IPS-20b (cell line): ENCODE results near the gene ZNF221.
A peak's percentile ranks its signal among the peaks of the same experiment; 100 is the strongest.
"Not testable (repeated sequence)": the region's sequence is repeated elsewhere in the genome, so short reads cannot be mapped to it uniquely, and the experiment has no call there.

Source experiments
- H3K27ac ChIP-seq: one replicate; pipeline ENCODE4 v1.5.1; 2013; ENCODE audit warnings: low read length
- H3K27me3 ChIP-seq: 2 replicates; pipeline ENCODE4 v1.6.1; 2013; ENCODE audit warnings: mild to moderate bottlenecking, low read length, inconsistent platforms; ENCODE audit not compliant: insufficient read depth
- H3K36me3 ChIP-seq: 2 replicates; pipeline ENCODE4 v1.6.1; 2013; ENCODE audit warnings: low read depth, mild to moderate bottlenecking, inconsistent platforms, low read length, moderate library complexity; ENCODE audit not compliant: insufficient read depth
- H3K4me1 ChIP-seq: 2 replicates; pipeline ENCODE4 v1.6.1; 2013; ENCODE audit warnings: mild to moderate bottlenecking, control low read depth, inconsistent platforms, low read length, moderate library complexity; ENCODE audit not compliant: insufficient read depth
- H3K4me3 ChIP-seq: 2 replicates; pipeline ENCODE4 v1.5.1; 2013; ENCODE audit warnings: mild to moderate bottlenecking, low read length, inconsistent platforms
- H3K9ac ChIP-seq: 2 replicates; pipeline ENCODE4 v1.6.1; 2013; ENCODE audit warnings: low read depth, mild to moderate bottlenecking, inconsistent platforms, low read length, moderate library complexity
- H3K9me3 ChIP-seq: 2 replicates; pipeline ENCODE4 v1.6.1; 2013; ENCODE audit warnings: mild to moderate bottlenecking, low read depth, low read length, inconsistent platforms; ENCODE audit not compliant: insufficient read depth

ZNF221 gene

DNA sequence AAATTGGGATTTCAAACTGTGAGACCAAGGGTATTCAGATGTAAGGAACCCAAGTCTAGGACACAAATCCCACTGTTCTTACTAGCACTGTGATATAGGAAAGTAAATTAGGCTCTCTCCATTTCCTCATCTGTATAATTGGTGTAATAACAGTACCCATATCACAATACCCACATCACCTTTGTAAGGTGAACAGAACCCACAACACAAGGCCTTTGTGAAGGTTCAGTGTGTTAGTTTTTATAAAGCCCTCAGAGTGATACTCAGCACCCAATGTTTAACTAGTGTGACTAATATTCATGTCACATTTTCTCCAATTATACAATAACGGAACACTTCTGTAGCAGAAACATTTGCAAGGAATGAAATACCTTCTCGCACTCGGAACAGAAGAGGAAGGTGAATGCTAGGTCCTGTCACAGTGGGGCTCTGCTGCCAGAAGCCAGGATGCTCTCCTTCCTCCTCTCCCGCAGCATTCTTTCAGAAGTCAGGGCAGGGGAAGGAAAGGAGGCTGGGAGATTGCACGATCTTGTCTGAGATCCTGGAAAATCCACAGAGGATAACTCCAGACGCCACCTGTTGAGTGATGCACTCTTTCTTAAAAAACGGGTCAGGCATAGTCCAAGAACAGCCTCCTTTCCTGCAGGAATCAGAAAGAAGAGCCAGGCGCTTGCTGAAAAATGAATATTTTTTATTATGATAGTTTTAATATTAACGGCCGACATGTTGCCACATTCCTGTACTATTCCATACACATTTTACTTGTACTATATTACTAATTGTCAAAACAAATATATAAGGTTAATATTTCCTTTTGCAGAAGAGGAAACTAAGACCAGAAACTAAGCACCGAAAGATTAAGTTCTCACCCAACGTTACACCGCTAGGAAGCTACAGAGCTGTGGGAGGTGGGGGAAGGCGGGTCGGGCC, 16.7 kb upstream of the ZNF221 start:
- Histone ChIP-seq H3K4me3 (peak overlapping the region; percentile 73), H3K9me3 (peaks cover 11% of the 10 kb centered on the region), H3K36me3 (peaks cover 31% of the 10 kb centered on the region), H3K27ac (no peak overlapping the region), H3K9ac (peak overlapping the region; percentile 77), H3K27me3 (no peaks in the 10 kb centered on the region), H3K4me1 (0 out of 2 replicates have a peak, but pooled peaks cover 5% of the 10 kb centered on the region)

DNA sequence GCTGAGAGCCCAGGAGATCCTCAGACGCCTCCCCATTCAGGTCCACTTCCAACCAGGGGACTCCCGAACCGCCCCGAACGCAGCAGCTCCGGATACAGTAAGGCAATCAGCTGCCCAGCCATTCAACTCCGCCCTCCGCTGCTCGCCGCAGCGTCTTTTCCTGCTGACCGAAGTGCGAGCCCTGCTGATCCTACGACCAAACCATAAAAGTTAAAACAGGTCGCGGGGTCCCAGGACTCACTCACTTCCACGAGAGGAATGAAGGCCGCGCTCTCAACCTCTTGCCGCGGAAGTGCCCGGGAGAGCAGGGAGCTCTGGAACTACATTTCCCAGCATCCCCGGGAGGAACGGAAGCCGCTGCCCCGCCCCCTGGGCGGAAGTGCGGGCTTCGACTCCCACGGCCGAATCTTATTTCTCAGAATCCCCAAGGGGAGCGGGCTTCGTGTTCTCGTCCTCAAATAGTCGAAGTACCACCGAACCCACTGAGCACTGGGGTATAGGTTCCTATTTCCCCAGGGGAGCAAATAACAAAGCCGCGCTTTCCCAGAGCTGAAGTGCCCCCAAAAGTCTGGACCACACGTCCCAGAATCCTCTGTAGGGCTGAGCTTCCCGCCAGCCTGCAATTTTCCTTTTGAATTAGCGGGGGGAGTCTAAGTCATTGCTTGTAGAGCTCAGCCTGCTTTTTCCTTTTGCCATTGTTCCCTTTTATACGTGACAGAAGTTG, 15.9 kb upstream of the ZNF221 start, which contains the start of gene ZNF45:
ZNF45 (minus strand) TSS at position 298 of the 724 bp plus-strand sequence. CDS start 13,097 bp downstream, outside the sequence.
- Histone ChIP-seq H3K27ac (peak within 1 kb of the TSS; percentile 67), H3K36me3 (peaks cover 22% of the 10 kb centered on the region), H3K9ac (peak within 1 kb of the TSS; percentile 77), H3K27me3 (no peaks in the 10 kb centered on the region), H3K4me1 (0 out of 2 replicates have a peak, but pooled peaks cover 5% of the 10 kb centered on the region), H3K9me3 (peaks cover 15% of the 10 kb centered on the region), H3K4me3 (peak within 1 kb of the TSS; percentile 73)

DNA sequence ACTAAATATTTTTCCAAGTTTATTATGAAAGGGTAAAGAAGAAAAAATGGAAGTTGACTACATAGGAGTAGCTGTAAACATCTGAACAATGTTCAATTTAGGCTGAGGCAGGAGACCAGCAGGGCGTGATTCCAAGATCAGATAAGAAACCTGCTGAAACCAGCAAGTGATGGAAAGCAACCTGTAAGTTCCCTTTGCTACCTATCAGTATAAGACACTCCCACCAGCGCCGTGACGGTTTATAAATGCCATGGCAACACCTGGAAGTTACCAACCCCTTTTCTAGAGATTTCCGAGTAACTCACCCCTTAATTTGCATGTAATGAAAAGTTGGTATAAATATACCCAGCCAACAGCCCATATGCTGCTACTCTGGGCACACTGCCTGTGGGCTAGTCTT, 14.8 kb upstream of the ZNF221 start:
- 0 out of 2 replicates have a peak, but pooled peaks cover 5% of the 10 kb centered on the region for H3K4me1 ChIP-seq
- H3K9ac ChIP-seq: no peak overlapping the region
- no peak overlapping the region for H3K27ac ChIP-seq
- peaks cover 13% of the 10 kb centered on the region for H3K36me3 ChIP-seq
- H3K9me3 ChIP-seq: peaks cover 21% of the 10 kb centered on the region
- H3K4me3 ChIP-seq: no peak overlapping the region
- no peaks in the 10 kb centered on the region for H3K27me3 ChIP-seq

DNA sequence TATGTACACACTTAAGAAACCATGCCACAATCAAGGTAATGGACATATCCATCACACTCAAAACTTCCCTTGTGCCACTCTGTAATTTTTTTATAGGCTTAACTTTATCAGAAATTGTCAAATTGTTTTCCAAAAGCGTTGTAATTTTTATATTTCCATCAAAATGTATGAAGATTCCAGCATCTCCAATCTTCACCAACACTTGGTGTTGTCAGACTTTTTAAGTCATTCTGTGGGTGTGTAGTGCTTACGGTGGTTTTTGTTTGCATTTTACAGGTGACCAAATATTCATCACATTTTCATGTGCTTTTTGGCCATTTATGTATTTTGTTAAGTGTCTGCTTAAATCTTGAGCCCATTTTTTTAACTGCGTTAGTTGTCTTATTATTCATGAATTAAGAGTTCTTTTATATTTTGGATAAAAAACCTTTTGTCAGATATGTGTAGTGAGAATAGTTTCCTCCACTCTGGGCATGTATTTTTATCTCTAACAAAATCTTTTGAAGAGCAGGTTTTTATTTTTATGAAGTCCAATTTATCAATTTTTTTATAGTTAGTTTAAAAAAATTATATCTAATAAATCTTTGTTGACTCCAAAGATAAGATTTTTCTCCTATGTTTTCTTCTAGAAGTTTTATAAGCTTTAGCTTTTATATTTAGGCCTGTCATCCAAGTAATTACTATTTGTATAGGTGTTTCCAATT, 11.3 kb upstream of the ZNF221 start:
- Histone ChIP-seq H3K9ac (no peak overlapping the region), H3K4me1 (no peaks in the 10 kb centered on the region), H3K27ac (no peak overlapping the region), H3K36me3 (no peaks in the 10 kb centered on the region), H3K27me3 (no peaks in the 10 kb centered on the region), H3K4me3 (no peak overlapping the region), H3K9me3 (peaks cover 39% of the 10 kb centered on the region)

DNA sequence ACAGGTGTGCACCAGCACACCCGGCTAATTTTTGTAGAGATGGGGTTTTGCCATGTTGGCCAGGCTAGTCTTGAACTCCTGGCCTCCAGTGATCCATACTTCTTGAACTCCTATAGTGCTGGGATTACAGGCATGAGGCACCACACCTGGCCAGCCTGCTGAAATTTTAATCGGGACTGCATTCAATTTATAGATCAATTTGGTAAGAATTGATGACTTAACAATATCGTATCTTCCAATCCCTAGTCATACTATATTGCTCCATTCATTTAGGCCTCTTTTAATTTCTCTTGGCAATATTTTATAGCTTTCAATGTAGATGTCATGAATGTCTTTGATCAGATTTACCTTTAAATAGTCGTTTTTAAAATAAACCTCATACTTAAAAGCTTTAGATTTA, 10.3 kb upstream of the ZNF221 start:
- H3K9ac ChIP-seq: no peak overlapping the region
- H3K27ac ChIP-seq: no peak overlapping the region
- no peaks in the 10 kb centered on the region for H3K4me1 ChIP-seq
- H3K4me3 ChIP-seq: no peak overlapping the region
- H3K36me3 ChIP-seq: no peaks in the 10 kb centered on the region
- peaks cover 46% of the 10 kb centered on the region for H3K9me3 ChIP-seq
- no peaks in the 10 kb centered on the region for H3K27me3 ChIP-seq

DNA sequence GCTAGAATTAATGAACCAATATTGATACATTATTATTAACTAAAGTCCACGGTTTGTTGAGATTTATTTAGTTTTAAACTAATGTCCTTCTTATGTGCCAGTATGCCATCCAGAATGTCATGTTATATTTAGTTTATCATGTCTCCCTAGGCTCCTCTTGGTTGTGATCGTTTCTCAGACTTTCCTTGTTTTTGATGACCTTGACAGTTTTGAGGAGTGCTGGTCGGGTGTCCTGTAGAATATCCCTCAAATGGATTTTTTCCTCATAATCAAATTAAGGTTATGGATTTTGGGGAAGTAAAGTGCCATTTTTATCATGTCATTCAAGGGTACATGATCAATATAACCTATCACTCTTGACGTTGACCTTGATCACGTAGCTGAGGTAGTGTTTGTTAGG, 9.8 kb upstream of the ZNF221 start:
- Histone ChIP-seq H3K9me3 (peaks cover 51% of the 10 kb centered on the region), H3K27me3 (no peaks in the 10 kb centered on the region), H3K4me1 (no peaks in the 10 kb centered on the region), H3K4me3 (no peak overlapping the region), H3K36me3 (no peaks in the 10 kb centered on the region), H3K27ac (no peak overlapping the region), H3K9ac (no peak overlapping the region)

DNA sequence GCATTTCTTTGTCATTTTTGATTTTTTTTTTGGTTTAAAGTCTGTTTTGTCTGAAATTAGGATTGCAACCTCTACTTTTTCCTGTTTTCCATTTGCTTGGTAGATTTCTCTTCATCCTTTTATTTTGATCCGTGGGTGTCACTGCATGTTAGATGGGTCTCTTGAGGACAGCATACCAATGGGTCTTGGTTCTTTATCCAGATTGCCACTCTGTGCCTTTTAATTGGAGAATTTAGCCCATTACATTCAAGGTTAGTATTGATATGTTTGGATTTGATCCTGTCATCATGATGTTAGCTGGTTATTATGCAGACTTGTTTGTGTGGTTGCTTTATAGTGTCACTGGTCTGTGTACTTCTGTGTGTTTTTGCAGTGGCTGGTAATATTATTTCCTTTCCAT, 3.6 kb upstream of the ZNF221 start:
- H3K27ac ChIP-seq, H3K9ac ChIP-seq, H3K36me3 ChIP-seq, H3K4me3 ChIP-seq, H3K27me3 ChIP-seq, H3K4me1 ChIP-seq: not testable (repeated sequence)
- H3K9me3 ChIP-seq: peaks cover 56% of the 10 kb centered on the region

DNA sequence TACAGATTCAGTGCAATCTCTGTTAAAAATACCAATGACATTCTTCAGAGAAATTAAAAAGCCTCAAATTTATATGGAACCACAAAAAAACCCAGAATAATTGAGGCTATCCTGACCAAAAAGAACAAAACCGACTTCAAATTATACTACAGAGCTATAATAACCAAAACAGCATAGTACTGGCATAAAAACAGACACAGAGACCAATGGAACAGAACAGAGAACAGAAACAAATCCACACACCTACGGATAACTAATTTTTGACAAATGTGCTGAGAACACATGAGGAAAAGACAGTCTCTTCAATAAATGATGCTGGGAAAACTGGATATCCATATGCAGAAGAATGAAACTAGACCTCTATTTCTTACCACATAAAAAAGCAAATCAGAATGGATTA, 1.2 kb upstream of the ZNF221 start:
- H3K27ac ChIP-seq, H3K4me3 ChIP-seq, H3K36me3 ChIP-seq, H3K4me1 ChIP-seq, H3K27me3 ChIP-seq, H3K9ac ChIP-seq: not testable (repeated sequence)
- H3K9me3 ChIP-seq: peaks cover 53% of the 10 kb centered on the region

DNA sequence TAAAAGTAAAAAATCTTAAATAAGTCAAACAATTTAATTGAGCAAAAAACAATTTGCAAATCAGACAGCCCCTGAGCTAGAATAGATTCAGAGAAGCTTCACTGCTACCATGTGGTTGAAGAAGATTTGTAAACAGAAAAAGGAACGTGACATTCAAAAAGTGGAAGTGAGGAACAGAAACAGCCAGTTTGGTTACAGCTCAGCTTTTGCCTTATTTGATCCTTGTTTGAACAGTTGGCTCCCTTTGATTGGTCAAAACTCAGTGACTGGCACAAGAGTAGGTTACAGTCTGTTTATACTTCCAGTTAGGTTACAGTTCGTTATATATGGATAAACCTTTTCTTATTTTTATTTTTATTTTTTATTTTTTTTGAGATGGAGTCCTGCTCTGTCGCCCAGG, 5.8 kb downstream of the ZNF221 start:
- Histone ChIP-seq H3K4me1 (no peaks in the 10 kb centered on the region), H3K9me3 (peaks cover 57% of the 10 kb centered on the region), H3K4me3 (no peak overlapping the region), H3K27me3 (no peaks in the 10 kb centered on the region), H3K27ac (no peak overlapping the region), H3K36me3 (no peaks in the 10 kb centered on the region), H3K9ac (no peak overlapping the region)

DNA sequence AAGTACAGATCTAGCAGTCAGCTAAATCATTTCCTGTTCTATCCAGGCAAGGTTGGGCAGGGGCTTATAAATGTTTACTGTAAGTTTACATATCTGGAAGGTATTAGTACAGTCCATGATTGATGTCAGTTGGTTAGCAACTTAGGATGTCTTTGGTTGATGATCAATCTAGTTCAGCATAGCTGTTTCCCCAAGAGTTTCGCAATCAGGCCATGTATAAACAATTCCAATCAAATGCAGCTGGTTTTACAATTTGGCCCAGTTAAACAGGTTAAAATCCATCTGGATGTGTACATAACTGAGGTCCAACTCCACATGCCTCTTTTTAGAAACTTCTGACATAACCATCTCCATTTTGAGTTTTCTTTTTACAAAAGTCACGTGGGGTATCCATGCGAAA, 6.9 kb downstream of the ZNF221 start:
- Histone ChIP-seq H3K36me3 (no peaks in the 10 kb centered on the region; the same call in 1 of the 2 replicates), H3K4me3 (no peak overlapping the region), H3K27me3 (no peaks in the 10 kb centered on the region), H3K4me1 (no peaks in the 10 kb centered on the region), H3K27ac (no peak overlapping the region), H3K9me3 (peaks cover 66% of the 10 kb centered on the region), H3K9ac (no peak overlapping the region)

DNA sequence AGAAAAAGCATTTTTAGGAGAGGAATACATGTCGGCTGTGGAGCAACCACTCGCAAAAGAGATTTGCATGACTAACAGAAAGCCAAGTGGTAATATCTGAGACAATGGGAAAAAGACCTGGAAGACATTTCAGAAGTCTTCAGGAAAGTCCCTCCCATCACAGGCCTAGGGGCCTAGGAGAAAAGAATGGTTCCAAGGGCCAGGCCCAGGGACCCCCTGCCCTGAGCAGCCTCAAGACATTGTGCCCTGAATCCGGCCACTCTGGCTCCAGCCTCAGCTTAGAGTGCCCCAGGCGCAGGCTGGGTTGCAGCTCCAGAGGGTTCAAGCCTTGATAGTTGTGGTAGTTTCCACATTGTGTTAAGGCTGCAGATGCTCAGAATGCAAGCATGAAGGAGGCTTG, 9.4 kb downstream of the ZNF221 start:
- peaks cover 81% of the 10 kb centered on the region for H3K9me3 ChIP-seq
- H3K4me1 ChIP-seq: no peaks in the 10 kb centered on the region
- H3K27ac ChIP-seq: no peak overlapping the region
- no peak overlapping the region for H3K9ac ChIP-seq
- H3K36me3 ChIP-seq: peaks cover 19% of the 10 kb centered on the region
- H3K4me3 ChIP-seq: no peak overlapping the region
- H3K27me3 ChIP-seq: no peaks in the 10 kb centered on the region
